Stomach smooth muscle (tissue), 2 donors: Measurements from ENCODE around the gene DCBLD2.

Source experiments
- H3K27ac ChIP-seq: one replicate; pipeline ENCODE4 v1.7.0; 2013; ENCODE audit warnings: mild to moderate bottlenecking, low read length, inconsistent platforms
- H3K27me3 ChIP-seq, 2 donors: one replicate each; pipeline ENCODE4 v1.7.0; 2013; ENCODE audit warnings: low read length in 2 of 2; ENCODE audit not compliant: insufficient read depth in 2 of 2, control insufficient read depth in 1 of 2
- H3K36me3 ChIP-seq, 2 donors: one replicate each; pipeline ENCODE4 v1.7.0; 2013; ENCODE audit warnings: low read length in 2 of 2; ENCODE audit not compliant: control insufficient read depth in 2 of 2, insufficient read depth in 2 of 2
- H3K4me1 ChIP-seq: one replicate; pipeline ENCODE4 v1.7.0; 2013; ENCODE audit warnings: low read length; ENCODE audit not compliant: control insufficient read depth, insufficient read depth
- H3K4me3 ChIP-seq, 2 donors: one replicate each; pipeline ENCODE4 v1.7.0; 2013; ENCODE audit warnings: low read length in 2 of 2
- H3K9ac ChIP-seq, 2 donors: one replicate each; pipeline ENCODE4 v1.7.0; 2013; ENCODE audit warnings: low read length in 2 of 2, mild to moderate bottlenecking in 1 of 2
- H3K9me3 ChIP-seq, 2 donors: one replicate each; pipeline ENCODE4 v1.7.0; 2013; ENCODE audit warnings: low read length in 2 of 2; ENCODE audit not compliant: control insufficient read depth in 2 of 2
- donor health status: healthy.
- donor health status: Pancreatic carcinoma.

The DCBLD2 gene

GRCh38 chr3:98906230-98906629 is 4.7 kb upstream of the DCBLD2 start:
- no peaks in the 10 kb centered on the region for H3K9me3 ChIP-seq
- H3K4me1 ChIP-seq, result peaks cover 3% of the 10 kb centered on the region
- no peak overlapping the region for H3K4me3 ChIP-seq
- H3K27me3 ChIP-seq, result no peaks in the 10 kb centered on the region
- H3K36me3 ChIP-seq, result no peaks in the 10 kb centered on the region
- no peak overlapping the region for H3K9ac ChIP-seq
- H3K27ac ChIP-seq, result no peak overlapping the region

GRCh38 chr3:98903705-98904481 is 2.4 kb upstream of the DCBLD2 start:
- Histone ChIP-seq H3K36me3 (no peaks in the 10 kb centered on the region), H3K4me3 (no peak overlapping the region), H3K27me3 (no peaks in the 10 kb centered on the region), H3K27ac (no peak overlapping the region), H3K4me1 (peaks cover 3% of the 10 kb centered on the region), H3K9ac (no peak overlapping the region), H3K9me3 (no peaks in the 10 kb centered on the region)

- no peak overlapping the region for H3K4me3 ChIP-seq
- H3K9me3 ChIP-seq, result no peaks in the 10 kb centered on the region
Measured at GRCh38 chr3:98903099-98903498, 1.6 kb upstream of the DCBLD2 start.

GRCh38 chr3:98902351-98902740 is 851 bp upstream of the DCBLD2 start:
- H3K9me3 ChIP-seq, result no peaks in the 10 kb centered on the region
- H3K36me3 ChIP-seq, result no peaks in the 10 kb centered on the region
- H3K9ac ChIP-seq, result peak overlapping the region; percentile 56 to 80
- H3K27me3 ChIP-seq, result no peaks in the 10 kb centered on the region
- H3K4me3 ChIP-seq, result peak overlapping the region; percentile 51 to 86
- peaks cover 3% of the 10 kb centered on the region for H3K4me1 ChIP-seq
- H3K27ac ChIP-seq, result peak overlapping the region; percentile 87

More at GRCh38 chr3:98903099-98903498, 1.6 kb upstream of the DCBLD2 start:
- H3K9ac ChIP-seq, result no peak overlapping the region
- H3K27me3 ChIP-seq, result no peaks in the 10 kb centered on the region
- H3K36me3 ChIP-seq, result no peaks in the 10 kb centered on the region
- no peak overlapping the region for H3K27ac ChIP-seq
- H3K4me1 ChIP-seq, result peaks cover 3% of the 10 kb centered on the region

- H3K27ac ChIP-seq, result peak overlapping the region; percentile 80
- H3K27me3 ChIP-seq, result no peaks in the 10 kb centered on the region
Measured at GRCh38 chr3:98901119-98901391, 440 bp downstream of the DCBLD2 start.

GRCh38 chr3:98900265-98901118 is 1.0 kb downstream of the DCBLD2 start:
- peak overlapping the region; percentile 80 for H3K27ac ChIP-seq
- peak overlapping the region; percentile 82 to 83 for H3K9ac ChIP-seq
- no peaks in the 10 kb centered on the region for H3K36me3 ChIP-seq
- H3K4me3 ChIP-seq, result peak overlapping the region; percentile 83 to 86
- H3K4me1 ChIP-seq, result peaks cover 3% of the 10 kb centered on the region
- no peaks in the 10 kb centered on the region for H3K9me3 ChIP-seq
- no peaks in the 10 kb centered on the region for H3K27me3 ChIP-seq

More at GRCh38 chr3:98901119-98901391, 440 bp downstream of the DCBLD2 start:
- Histone ChIP-seq H3K36me3 (no peaks in the 10 kb centered on the region), H3K4me3 (peak overlapping the region; percentile 83 to 86), H3K9me3 (no peaks in the 10 kb centered on the region), H3K9ac (peak overlapping the region; percentile 82 to 83), H3K4me1 (peaks cover 3% of the 10 kb centered on the region)

GRCh38 chr3:98897701-98898100 is 3.8 kb downstream of the DCBLD2 start:
- no peak overlapping the region for H3K4me3 ChIP-seq
- H3K4me1 ChIP-seq, result peaks cover 6% of the 10 kb centered on the region

GRCh38 chr3:98894791-98895576 is 6.5 kb downstream of the DCBLD2 start:
- no peaks in the 10 kb centered on the region for H3K9me3 ChIP-seq
- peaks cover 4% of the 10 kb centered on the region for H3K4me1 ChIP-seq
- no peaks in the 10 kb centered on the region for H3K27me3 ChIP-seq
- no peak overlapping the region for H3K9ac ChIP-seq
- no peak overlapping the region for H3K4me3 ChIP-seq
- no peak overlapping the region for H3K27ac ChIP-seq
- no peaks in the 10 kb centered on the region for H3K36me3 ChIP-seq

More at GRCh38 chr3:98897701-98898100, 3.8 kb downstream of the DCBLD2 start:
- Histone ChIP-seq H3K27ac (no peak overlapping the region), H3K9me3 (no peaks in the 10 kb centered on the region), H3K36me3 (no peaks in the 10 kb centered on the region), H3K9ac (no peak overlapping the region), H3K27me3 (no peaks in the 10 kb centered on the region)

- H3K9me3 ChIP-seq, result no peaks in the 10 kb centered on the region
- H3K36me3 ChIP-seq, result no peaks in the 10 kb centered on the region
- H3K27ac ChIP-seq, result no peak overlapping the region
- no peaks in the 10 kb centered on the region for H3K27me3 ChIP-seq
- H3K4me1 ChIP-seq, result peaks cover 4% of the 10 kb centered on the region
- H3K9ac ChIP-seq, result no peak overlapping the region
- H3K4me3 ChIP-seq, result no peak overlapping the region
Measured at GRCh38 chr3:98893740-98894139, 7.8 kb downstream of the DCBLD2 start.

GRCh38 chr3:98892263-98892662 is 9.2 kb downstream of the DCBLD2 start:
- H3K4me1 ChIP-seq, result peaks cover 4% of the 10 kb centered on the region
- H3K9me3 ChIP-seq, result no peaks in the 10 kb centered on the region
- H3K27ac ChIP-seq, result no peak overlapping the region
- H3K27me3 ChIP-seq, result no peaks in the 10 kb centered on the region
- H3K4me3 ChIP-seq, result no peak overlapping the region
- H3K36me3 ChIP-seq, result no peaks in the 10 kb centered on the region
- H3K9ac ChIP-seq, result no peak overlapping the region
